C4-2B (cell line): Measurements from ENCODE around the gene GOLGA1.

Experiments used
- CTCF ChIP-seq: fragments of 450-650 bp; conservative IDR thresholded peaks from 2 replicates; pipeline ENCODE4 v1.5.1; 2017; ENCODE audit warnings: mild to moderate bottlenecking
- ZFX ChIP-seq: fragments of 450-650 bp; IDR thresholded peaks from 2 replicates; pipeline ENCODE4 v1.6.1; 2017

- TF ChIP-seq CTCF (no peak), ZFX (no peak)
Measured at GRCh38 chr9:124968238-124968637, 27.4 kb upstream of the GOLGA1 start.
